ENCODE results near the gene TRIM29. TPM values are rescaled to one million over a fixed set of nuclear protein-coding genes. Genes with fewer than 3 reads are reported as not detected.
A peak's percentile ranks its signal among the peaks of the same experiment; 100 is the strongest.

Gene TRIM29
- total RNA-seq, 1 donor from 2014 or later = 56.7 TPM

DNA sequence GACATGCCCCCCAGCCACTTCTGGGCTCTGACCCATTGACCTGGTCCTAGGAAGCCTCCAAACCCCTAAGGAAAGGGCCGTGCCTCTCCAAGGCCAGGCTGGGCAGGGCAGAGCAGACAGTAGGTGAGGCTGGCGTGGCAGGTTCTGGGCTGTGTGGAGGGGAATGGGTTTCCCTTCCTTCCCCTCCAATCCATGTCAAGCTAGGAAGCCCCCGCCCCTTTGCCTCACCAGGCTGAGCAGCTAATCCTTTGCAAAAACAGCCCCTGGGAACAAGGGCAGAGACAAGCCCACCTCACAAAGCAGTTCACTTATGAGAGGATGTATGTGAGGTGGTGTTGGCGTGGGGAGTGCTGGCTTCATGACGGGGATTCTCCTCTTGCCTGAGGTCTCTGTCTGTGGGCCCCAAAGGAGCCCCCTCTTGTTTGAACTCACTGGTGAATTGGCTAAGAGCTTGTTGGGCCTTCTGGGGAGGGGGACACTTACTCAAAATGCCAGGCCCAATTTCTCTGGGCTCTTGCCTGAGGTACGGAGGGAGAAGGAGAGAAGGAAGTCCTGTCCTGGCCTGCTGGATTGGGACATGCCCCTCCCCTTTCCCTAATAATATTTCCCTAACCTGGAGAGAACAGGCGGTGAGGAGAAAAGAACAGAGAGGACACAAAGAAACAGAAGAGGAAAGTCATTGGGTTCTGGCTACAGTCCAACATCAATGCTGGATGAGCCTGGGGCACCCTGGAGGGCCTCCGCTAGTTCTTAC is 1.6 kb upstream of the TRIM29 start:
- Mint-ChIP-seq H3K9me3 (no peaks in the 10 kb centered on the region), H3K27me3 (peaks cover 1% of the 10 kb centered on the region), H3K4me1 (ENCODE audit: unreplicated experiment) (peaks cover 4% of the 10 kb centered on the region), H3K4me3 (peak overlapping the region; percentile 39), H3K27ac (peak overlapping the region; percentile 94), H3K36me3 (no peaks in the 10 kb centered on the region)
- TF ChIP-seq, protein P1, sequence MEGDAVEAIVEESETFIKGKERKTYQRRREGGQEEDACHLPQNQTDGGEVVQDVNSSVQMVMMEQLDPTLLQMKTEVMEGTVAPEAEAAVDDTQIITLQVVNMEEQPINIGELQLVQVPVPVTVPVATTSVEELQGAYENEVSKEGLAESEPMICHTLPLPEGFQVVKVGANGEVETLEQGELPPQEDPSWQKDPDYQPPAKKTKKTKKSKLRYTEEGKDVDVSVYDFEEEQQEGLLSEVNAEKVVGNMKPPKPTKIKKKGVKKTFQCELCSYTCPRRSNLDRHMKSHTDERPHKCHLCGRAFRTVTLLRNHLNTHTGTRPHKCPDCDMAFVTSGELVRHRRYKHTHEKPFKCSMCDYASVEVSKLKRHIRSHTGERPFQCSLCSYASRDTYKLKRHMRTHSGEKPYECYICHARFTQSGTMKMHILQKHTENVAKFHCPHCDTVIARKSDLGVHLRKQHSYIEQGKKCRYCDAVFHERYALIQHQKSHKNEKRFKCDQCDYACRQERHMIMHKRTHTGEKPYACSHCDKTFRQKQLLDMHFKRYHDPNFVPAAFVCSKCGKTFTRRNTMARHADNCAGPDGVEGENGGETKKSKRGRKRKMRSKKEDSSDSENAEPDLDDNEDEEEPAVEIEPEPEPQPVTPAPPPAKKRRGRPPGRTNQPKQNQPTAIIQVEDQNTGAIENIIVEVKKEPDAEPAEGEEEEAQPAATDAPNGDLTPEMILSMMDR (conservative IDR thresholded peaks at IDR 0.05) = no peak
- DNase-seq (ENCODE audit: extremely low spot score, unreplicated experiment) = peak; percentile 52

GRCh38 chr11:120137187-120137610 is 714 bp downstream of the TRIM29 start:
- Mint-ChIP-seq H3K27ac (peak overlapping the region; percentile 80), H3K36me3 (no peaks in the 10 kb centered on the region), H3K4me3 (peak overlapping the region; percentile 88), H3K27me3 (no peaks in the 10 kb centered on the region), H3K9me3 (no peaks in the 10 kb centered on the region), H3K4me1 (ENCODE audit: unreplicated experiment) (peaks cover 4% of the 10 kb centered on the region)
- DNase-seq (ENCODE audit: extremely low spot score, unreplicated experiment) = peak; percentile 67
- TF ChIP-seq, protein P1 (conservative IDR thresholded peaks at IDR 0.05) = no peak

DNA sequence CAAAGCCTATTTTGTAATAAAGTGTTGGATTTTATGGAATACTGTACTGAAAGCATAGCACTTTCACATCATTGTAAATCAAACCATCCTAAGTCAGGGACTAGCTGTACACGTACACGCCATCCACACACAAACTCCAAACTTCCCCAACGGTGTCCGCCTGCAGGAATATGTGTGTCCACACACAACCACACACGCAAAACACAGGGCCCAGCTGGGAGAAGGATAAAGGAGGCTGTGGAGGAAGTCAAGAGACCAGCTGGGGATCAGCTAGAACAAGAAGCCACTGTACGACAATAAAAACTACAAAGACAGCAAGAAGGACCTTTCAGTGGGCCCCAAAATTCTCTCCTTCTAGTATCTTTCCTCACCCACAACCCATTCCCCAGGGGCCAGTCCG is 1.6 kb downstream of the TRIM29 start:
- TF ChIP-seq, protein P1 (conservative IDR thresholded peaks at IDR 0.05) = no peak
- no peaks in the 10 kb centered on the region for H3K4me1 Mint-ChIP-seq (ENCODE audit: unreplicated experiment)
- peak overlapping the region; percentile 80 for H3K27ac Mint-ChIP-seq
- H3K4me3 Mint-ChIP-seq = peak overlapping the region; percentile 88
- no peaks in the 10 kb centered on the region for H3K27me3 Mint-ChIP-seq
- peak; percentile 52 for DNase-seq (ENCODE audit: extremely low spot score, unreplicated experiment)
- H3K9me3 Mint-ChIP-seq = no peaks in the 10 kb centered on the region
- no peaks in the 10 kb centered on the region for H3K36me3 Mint-ChIP-seq

GRCh38 chr11:120135838-120136237 is 2.1 kb downstream of the TRIM29 start:
- Mint-ChIP-seq H3K4me3 (peak overlapping the region; percentile 88), H3K36me3 (peaks cover 4% of the 10 kb centered on the region), H3K9me3 (no peaks in the 10 kb centered on the region), H3K4me1 (ENCODE audit: unreplicated experiment) (peaks cover 4% of the 10 kb centered on the region), H3K27me3 (peaks cover 2% of the 10 kb centered on the region), H3K27ac (peak overlapping the region; percentile 80)
- TF ChIP-seq, protein P1 (conservative IDR thresholded peaks at IDR 0.05) = no peak
- no peak for DNase-seq (ENCODE audit: extremely low spot score, unreplicated experiment)

GRCh38 chr11:120134931-120135228 is 3.0 kb downstream of the TRIM29 start:
- Mint-ChIP-seq H3K4me3 (peak overlapping the region; percentile 88), H3K27me3 (peaks cover 4% of the 10 kb centered on the region), H3K27ac (peak overlapping the region; percentile 51), H3K9me3 (no peaks in the 10 kb centered on the region), H3K4me1 (ENCODE audit: unreplicated experiment) (peaks cover 7% of the 10 kb centered on the region), H3K36me3 (peaks cover 5% of the 10 kb centered on the region)
- TF ChIP-seq, protein P1 (conservative IDR thresholded peaks at IDR 0.05) = no peak
- no peak for DNase-seq (ENCODE audit: extremely low spot score, unreplicated experiment)

All from type B pancreatic cell (in vitro differentiated cells).